HG03354 (cell line): ENCODE data around the gene FAM168A.

Experiments
- ATAC-seq: cut with Tn5 transposase; IDR thresholded peaks from one replicate; pipeline ENCODE4 v1.9.1; 2021; ENCODE audit warnings: mild to moderate bottlenecking; ENCODE audit not compliant: unreplicated experiment, poor library complexity, severe bottlenecking

Gene FAM168A

DNA sequence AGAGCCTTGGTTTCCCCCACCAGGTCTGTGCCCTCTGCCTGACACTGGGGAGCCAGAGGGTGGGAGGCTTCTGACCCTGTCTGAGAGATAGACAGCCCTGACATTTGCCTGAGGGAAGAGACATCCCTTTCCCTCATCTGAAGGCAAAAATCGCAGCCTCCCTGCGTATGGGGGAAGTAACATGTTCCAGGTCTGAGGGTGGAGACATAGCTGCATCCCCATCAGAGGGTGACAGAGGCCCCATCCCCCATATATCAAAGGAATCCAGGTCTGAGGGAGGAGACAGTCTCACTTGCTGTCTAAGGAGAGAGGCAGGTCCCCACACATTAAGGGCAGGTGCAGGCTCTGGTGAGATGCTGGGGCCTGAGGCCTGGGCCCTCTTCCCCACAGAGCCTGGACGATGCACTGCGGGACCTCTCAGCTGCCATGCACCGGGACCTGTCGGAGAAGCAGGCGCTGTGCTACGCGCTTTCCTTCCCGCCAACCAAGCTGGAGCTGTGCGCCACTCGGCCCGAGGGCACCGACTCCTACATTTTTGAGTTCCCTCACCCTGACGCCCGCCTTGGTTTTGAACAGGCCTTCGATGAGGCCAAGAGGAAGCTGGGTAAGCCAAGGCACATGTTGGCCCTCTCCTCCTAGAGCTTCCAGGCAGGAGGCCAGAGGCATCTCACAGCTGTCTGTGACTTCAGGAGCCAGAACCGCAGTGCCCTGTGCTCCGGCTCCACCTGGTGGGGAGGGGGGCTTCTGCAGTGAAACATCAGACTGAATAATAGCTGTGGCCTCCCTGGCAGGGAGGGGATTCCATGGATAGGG lies 237.8 kb downstream of the FAM168A start:
- ATAC-seq: no peak

DNA sequence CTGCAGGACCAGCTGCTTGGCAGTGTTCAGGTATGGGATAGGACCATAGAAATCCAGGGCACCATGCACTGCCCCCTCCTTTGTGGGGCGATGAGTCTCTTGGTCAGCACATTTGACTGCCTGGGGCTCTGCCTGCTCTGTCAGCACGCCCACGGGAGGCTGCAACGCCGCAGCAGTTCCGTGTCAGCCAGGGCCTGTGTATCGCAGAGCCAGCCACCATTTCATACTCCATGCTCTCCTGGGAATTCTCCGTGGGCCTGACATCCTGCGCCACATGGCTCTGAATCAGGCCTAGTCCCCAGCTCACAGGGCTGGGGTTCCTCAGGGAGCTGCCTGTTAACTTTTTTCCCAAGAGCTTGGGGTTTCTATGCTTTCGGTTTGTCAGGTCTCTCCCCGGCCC lies 238.6 kb downstream of the FAM168A start:
- ATAC-seq: no peak

DNA sequence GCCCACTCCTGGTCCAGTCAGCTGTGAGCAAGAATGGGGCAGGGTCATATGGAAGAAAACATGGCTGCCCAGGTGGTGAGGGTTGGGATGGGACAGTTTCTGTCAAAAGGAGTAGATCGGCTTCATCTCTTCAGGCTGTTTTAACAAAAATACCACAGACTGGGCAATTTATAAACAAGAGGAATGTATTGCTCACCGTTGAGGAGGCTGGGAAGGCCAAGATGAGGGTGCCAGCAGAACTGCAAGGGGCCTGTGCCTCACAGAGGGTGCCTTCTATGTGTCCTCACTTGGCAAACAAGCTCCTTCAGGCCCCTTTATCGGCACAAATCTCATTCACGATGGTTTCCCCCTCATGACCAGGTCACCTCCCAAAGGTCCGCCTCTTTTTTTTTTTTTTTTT lies 239.8 kb downstream of the FAM168A start:
- no peak for ATAC-seq

DNA sequence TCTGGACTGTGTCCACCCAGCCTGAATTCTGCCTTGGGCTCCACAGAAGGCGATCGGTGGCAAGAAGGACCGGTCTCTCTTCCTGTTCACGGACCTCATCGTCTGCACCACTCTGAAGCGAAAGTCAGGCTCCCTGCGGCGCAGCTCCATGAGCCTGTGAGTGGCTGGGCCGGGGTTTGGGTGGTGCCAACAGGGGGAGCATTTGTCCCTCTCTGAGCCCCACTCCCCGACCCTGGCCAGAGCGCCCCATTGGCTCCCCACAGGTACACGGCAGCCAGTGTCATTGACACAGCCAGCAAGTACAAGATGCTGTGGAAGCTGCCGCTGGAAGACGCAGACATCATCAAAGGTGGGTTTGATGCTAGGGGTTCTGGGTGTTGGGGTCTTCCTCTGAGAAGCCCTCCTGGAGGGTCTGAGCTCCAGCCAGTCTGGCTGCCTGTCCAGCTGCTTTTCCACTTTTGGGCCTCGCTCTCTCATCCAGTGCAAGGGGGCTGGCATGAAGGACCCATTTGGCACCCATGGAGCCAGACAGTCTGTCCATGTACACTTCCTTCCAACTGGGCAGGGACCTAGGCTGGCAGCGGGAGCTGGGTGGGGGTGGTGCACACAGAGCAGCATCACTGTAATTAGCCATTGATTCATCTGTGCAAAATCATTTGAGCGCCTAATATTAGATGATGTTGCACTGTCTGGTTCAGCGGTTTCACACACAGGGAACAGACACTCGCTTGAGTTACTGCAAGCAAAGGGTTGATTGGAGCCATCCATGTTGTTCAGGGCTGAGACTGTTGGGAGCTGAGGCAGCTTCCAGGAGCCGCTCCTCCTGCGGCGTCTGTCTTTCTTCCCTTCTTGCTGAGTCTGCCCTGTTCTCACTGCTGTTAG lies 240.7 kb downstream of the FAM168A start:
- ATAC-seq: no peak

DNA sequence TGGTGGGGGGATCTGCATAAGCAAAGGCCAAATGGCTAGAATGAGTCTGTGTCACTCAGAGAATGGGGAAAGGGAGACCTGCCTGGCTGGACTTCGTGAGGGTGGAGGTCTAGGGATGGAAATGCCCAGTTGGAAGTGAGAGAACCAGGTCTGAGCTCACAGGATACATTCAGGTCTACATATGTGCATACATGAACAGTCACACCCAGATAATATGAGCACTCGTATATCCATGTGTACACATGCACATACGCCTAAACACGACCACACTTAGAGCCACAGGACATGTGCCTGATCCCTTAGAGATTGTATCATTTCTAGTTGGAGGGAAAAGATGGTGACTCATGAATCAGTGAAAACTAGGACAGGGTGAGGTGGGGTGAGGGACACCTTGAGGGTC lies 242.8 kb downstream of the FAM168A start:
- ATAC-seq: no peak

DNA sequence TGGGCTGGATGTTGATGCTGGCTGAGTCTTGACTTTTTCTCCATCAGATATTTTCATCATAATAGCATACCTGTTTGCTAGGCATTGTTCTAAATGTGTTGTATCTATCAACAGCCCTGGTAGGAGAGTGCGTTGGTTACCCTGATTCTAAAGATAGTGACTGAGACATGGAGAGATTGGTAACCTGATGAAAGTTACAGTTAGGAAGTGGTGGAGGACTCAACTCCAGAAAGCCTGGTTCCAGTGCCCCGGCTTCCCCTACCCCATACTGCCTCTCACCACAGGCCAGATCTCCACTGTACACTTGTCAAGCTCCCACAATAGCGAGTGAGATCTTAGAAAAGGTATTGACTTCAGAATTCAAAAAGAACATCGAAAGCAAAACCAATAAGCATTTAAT lies 244.5 kb downstream of the FAM168A start:
- no peak for ATAC-seq

DNA sequence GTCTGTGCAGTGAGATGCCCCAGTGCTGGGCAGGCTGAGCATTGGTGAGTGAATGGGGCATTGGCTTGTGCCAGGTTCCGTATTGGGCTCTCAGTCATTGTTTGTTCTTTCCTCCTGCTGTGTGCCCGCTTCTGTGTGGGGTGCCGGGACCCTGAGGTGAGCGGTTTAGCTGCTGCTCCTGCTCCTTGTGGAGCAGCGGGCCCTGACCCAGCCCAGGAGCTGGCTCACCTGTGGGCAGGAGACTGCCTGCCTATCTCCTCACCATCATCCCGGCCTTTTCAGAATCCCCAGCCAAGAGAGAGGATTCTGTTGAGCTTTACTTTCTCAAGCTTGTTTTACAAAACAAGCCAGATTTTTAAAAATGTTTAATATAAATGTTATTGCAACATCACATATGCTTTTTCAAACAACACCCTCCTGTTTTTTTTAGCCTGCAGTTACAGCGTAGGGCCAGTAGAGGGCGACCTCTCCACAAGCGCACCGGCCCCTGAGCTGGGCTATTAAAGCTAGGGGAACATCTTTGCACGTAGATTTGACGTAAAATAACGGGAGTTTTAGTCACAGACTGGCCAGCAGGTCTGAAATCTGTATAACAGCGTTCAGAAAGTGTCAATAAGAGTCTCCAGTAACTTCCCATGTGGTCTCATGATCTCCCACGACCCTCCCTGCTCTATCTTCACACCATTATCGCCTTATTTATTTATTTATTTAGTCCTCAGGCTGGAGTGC lies 246.8 kb downstream of the FAM168A start:
- ATAC-seq: no peak
